ENCODE results near the gene DCAF15. TPM values are rescaled to one million over a fixed set of nuclear protein-coding genes. Genes with fewer than 3 reads are reported as not detected.

DCAF15 gene
- total RNA-seq, 1 donor from 2014 or later: 85.6 TPM

DNA sequence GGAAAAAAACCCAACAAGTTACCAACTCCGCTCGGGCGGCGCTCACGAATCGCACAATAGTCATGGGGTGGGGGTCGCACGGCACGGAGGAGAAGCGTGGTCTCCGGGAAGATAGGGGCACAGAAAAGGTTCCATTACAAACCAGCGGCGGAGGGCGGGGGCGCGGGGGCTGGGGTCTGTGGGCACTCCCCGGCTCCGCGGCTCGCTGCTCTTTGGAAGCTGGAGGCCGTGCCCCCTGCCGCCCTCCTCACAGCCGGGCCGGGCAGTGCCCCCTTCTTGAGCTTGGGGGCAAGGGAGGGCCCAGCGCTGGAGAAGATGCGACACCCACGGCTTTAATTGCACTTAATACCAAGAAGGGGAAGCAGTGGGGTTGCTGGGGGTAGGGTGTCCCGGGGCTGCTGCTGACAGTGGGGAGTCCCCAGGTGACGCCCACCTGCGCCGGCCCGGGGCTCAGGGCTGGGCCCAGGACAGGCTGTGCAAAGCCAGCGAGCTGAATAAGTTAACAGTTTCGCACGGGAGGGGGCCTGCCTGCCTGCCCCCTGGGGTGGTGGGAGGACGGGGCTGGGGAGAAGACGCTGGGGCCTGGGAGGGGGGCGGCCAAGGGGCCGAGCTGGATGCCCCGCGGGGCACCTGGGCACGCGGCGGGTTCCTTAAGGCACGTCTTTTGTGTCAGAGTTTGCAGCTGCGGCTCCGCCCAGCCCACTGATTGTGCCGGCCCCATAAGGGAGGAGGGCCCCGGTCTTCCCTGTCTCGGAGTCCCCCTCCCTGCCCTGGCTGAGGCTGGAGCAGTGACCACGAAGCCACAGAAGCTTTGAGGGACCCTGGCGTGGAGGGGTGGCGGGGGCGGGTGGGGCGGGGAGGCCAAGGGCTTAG is 9.8 kb downstream of the DCAF15 start:
- no peak for DNase-seq (ENCODE audit: low read depth, low spot score)
- peaks cover 9% of the 10 kb centered on the region for H3K36me3 Mint-ChIP-seq (ENCODE audit: low read depth)
- peaks cover 6% of the 10 kb centered on the region for H3K27me3 Mint-ChIP-seq (ENCODE audit: low read depth)
- H3K27ac Mint-ChIP-seq (ENCODE audit: unreplicated experiment): no peak overlapping the region
- H3K4me3 Mint-ChIP-seq: peak overlapping the region; percentile 54
- TF ChIP-seq, protein P1, sequence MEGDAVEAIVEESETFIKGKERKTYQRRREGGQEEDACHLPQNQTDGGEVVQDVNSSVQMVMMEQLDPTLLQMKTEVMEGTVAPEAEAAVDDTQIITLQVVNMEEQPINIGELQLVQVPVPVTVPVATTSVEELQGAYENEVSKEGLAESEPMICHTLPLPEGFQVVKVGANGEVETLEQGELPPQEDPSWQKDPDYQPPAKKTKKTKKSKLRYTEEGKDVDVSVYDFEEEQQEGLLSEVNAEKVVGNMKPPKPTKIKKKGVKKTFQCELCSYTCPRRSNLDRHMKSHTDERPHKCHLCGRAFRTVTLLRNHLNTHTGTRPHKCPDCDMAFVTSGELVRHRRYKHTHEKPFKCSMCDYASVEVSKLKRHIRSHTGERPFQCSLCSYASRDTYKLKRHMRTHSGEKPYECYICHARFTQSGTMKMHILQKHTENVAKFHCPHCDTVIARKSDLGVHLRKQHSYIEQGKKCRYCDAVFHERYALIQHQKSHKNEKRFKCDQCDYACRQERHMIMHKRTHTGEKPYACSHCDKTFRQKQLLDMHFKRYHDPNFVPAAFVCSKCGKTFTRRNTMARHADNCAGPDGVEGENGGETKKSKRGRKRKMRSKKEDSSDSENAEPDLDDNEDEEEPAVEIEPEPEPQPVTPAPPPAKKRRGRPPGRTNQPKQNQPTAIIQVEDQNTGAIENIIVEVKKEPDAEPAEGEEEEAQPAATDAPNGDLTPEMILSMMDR (conservative IDR thresholded peaks at IDR 0.05): no peak
- no peaks in the 10 kb centered on the region for H3K9me3 Mint-ChIP-seq
- H3K4me1 Mint-ChIP-seq: peaks cover 5% of the 10 kb centered on the region

DNA sequence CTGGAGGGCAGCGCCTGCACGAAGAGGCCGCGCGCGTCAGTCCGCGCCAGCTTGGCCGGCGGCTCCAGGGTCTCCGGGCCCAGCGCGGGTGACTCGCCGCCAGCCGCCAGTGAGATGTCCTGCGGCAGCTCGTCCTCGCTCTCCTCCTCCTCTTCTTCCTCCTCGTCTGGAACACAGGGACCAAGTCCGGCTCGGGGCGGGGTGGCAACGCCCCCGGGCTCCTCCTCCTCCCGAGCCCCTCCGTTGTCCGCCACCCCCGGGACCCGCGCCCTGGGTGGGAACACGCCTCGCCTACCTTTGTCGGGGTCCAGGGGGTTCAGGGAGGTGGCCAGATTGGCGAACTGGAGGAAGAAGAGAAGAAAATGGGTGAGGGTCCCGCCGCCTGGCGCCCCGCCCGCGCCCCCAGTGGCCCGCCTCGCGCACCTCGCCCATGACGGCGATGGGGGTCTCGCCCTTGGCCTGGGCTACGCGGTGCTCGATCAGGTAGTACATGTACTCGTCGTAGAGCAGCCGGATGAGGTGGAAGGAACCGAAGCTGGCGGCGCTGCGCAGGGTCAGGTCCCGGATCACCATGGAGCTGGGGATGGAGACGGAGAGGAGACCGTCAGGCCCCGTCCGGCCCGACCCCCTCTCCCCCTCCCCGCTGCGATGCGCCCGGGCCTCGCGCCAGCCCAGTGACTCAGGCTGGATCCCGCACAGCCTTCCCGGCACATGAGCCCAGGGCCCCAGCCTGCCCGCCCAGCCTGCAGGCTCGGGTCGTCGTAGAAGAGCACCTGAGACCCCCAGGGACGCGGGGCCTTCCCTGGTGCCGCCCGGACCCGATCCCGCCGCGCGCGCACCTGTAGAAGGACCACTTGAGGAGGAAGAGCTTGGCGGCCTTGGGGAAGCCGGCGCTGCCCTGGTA is 10.6 kb downstream of the DCAF15 start:
- H3K36me3 Mint-ChIP-seq (ENCODE audit: low read depth): peaks cover 9% of the 10 kb centered on the region
- H3K4me3 Mint-ChIP-seq: no peak overlapping the region
- peaks cover 5% of the 10 kb centered on the region for H3K4me1 Mint-ChIP-seq
- TF ChIP-seq, protein P1 (conservative IDR thresholded peaks at IDR 0.05): no peak
- no peak for DNase-seq (ENCODE audit: low read depth, low spot score)
- no peak overlapping the region for H3K27ac Mint-ChIP-seq (ENCODE audit: unreplicated experiment)
- H3K27me3 Mint-ChIP-seq (ENCODE audit: low read depth): peaks cover 6% of the 10 kb centered on the region
- H3K9me3 Mint-ChIP-seq: no peaks in the 10 kb centered on the region

DNA sequence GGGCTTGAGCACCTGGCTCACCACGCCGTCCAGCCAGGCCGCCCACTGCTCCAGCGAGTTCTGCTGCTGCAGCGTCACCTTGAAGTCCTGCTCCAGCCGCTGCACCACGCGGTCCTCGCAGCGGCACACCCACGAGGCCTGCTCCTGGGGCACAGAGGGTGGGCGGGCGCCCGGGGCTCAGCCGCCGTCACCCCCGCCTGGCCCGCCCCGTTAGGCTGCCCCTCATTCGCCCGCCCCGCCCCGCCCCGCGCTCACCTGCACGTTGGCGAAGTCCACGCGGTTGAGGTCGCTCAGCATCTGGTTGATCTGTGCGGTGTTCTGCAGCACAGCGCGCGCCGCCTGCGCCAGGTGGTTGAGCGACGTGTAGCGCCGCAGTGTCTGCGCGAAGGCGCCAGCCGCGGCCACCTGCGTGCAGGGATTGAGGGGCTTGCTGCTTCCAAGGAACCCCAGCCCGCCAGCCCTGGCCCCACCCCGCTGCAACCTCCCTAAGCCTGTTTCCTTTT is 11.3 kb downstream of the DCAF15 start:
- Mint-ChIP-seq H3K4me1 (peaks cover 5% of the 10 kb centered on the region), H3K4me3 (no peak overlapping the region), H3K9me3 (no peaks in the 10 kb centered on the region), H3K27me3 (ENCODE audit: low read depth) (peaks cover 6% of the 10 kb centered on the region), H3K27ac (ENCODE audit: unreplicated experiment) (no peak overlapping the region), H3K36me3 (ENCODE audit: low read depth) (peaks cover 9% of the 10 kb centered on the region)
- TF ChIP-seq, protein P1 (conservative IDR thresholded peaks at IDR 0.05): no peak
- DNase-seq (ENCODE audit: low read depth, low spot score): no peak

DNA sequence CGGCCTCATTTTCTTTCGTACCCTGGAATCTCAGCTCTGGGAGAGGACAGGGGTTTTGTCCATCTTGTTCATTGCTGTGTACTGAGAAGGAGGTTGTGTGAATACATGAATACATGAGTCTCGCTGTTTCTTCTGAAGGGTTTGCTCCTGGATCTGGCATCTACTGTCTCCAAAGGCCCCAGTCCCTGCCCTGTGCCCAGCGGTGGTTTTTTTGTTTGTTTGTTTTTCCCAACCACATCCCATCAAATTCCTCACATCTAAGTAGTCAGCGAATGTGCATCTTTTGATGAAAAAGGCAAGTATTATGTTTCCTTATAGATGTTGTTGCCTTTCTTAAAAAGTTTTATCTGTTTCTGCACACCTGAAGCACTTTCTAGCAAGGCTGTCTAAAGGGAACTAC is 12.5 kb downstream of the DCAF15 start:
- Mint-ChIP-seq H3K9me3 (no peaks in the 10 kb centered on the region), H3K27ac (ENCODE audit: unreplicated experiment) (no peak overlapping the region), H3K27me3 (ENCODE audit: low read depth) (peaks cover 6% of the 10 kb centered on the region), H3K4me1 (peaks cover 5% of the 10 kb centered on the region), H3K4me3 (peak overlapping the region; percentile 72), H3K36me3 (ENCODE audit: low read depth) (peaks cover 12% of the 10 kb centered on the region)
- no peak for DNase-seq (ENCODE audit: low read depth, low spot score)
- TF ChIP-seq, protein P1 (conservative IDR thresholded peaks at IDR 0.05): no peak

DNA sequence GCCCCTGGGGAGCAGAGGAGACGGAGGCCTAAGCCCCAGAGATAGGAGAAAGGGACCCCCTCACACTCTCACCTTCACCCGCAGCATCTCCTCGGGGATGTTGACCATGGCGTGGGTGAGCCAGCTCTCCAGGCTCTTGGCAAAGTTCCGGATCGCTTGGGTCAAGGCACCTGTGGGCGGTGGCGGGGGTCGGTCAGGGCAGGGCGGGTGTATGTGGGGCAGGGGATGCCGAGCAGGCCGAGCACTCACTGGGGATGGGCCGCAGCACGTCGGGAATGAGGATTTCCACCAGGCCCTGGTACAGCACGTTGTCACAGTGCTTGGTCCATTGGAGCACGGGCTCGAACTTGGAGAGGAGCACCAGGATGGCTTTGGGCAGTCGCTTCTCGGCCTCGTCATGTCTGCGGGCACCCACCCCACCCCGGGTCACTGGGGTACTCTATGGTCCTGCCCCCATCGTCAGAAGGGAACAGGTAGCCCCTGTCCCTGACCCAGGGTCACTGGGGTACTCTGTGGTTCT is 13.1 kb downstream of the DCAF15 start:
- Mint-ChIP-seq H3K36me3 (ENCODE audit: low read depth) (peaks cover 12% of the 10 kb centered on the region), H3K9me3 (no peaks in the 10 kb centered on the region), H3K27ac (ENCODE audit: unreplicated experiment) (no peak overlapping the region), H3K4me1 (peaks cover 5% of the 10 kb centered on the region), H3K4me3 (no peak overlapping the region), H3K27me3 (ENCODE audit: low read depth) (peaks cover 6% of the 10 kb centered on the region)
- TF ChIP-seq, protein P1 (conservative IDR thresholded peaks at IDR 0.05): no peak
- no peak for DNase-seq (ENCODE audit: low read depth, low spot score)
